Panc1 (cell line): ENCODE measurements around the gene LRBA.

Source experiments
- POLR2AphosphoS5 ChIP-seq: IDR thresholded peaks from 2 replicates; pipeline ENCODE4 v1.6.1; 2012; ENCODE audit warnings: mild to moderate bottlenecking, low read depth, low read length, moderate library complexity
- SIN3A ChIP-seq: IDR thresholded peaks from 2 replicates; pipeline ENCODE4 v1.6.1; 2012; ENCODE audit warnings: low read depth, mild to moderate bottlenecking, low read length, moderate library complexity, borderline replicate concordance; ENCODE audit not compliant: insufficient read depth
- TCF7L2 ChIP-seq: IDR thresholded peaks from 2 replicates; pipeline ENCODE4 v1.6.1; 2011; ENCODE audit warnings: mild to moderate bottlenecking, low read depth, low read length, inconsistent platforms
- TF ChIP-seq, protein P1 (sequence below): fragments of 450-650 bp; IDR thresholded peaks from 2 replicates; pipeline ENCODE4 v1.5.1; 2017; ENCODE audit warnings: mild to moderate bottlenecking
- TF ChIP-seq, protein P2 (sequence below), 2 experiments: IDR thresholded peaks; 2 replicates each; pipeline ENCODE4 v1.6.1; 2011 to 2012; ENCODE audit warnings: low read depth in 2 of 2, control low read depth in 1 of 2, low read length in 1 of 2, mild to moderate bottlenecking in 1 of 2, moderate library complexity in 1 of 2; ENCODE audit not compliant: insufficient read depth in 1 of 2

GRCh38 chr4:150600812-150601445, 414.2 kb downstream of the LRBA start:
- TF ChIP-seq, protein P1, sequence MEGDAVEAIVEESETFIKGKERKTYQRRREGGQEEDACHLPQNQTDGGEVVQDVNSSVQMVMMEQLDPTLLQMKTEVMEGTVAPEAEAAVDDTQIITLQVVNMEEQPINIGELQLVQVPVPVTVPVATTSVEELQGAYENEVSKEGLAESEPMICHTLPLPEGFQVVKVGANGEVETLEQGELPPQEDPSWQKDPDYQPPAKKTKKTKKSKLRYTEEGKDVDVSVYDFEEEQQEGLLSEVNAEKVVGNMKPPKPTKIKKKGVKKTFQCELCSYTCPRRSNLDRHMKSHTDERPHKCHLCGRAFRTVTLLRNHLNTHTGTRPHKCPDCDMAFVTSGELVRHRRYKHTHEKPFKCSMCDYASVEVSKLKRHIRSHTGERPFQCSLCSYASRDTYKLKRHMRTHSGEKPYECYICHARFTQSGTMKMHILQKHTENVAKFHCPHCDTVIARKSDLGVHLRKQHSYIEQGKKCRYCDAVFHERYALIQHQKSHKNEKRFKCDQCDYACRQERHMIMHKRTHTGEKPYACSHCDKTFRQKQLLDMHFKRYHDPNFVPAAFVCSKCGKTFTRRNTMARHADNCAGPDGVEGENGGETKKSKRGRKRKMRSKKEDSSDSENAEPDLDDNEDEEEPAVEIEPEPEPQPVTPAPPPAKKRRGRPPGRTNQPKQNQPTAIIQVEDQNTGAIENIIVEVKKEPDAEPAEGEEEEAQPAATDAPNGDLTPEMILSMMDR = no peak
- TF ChIP-seq, protein P2, sequence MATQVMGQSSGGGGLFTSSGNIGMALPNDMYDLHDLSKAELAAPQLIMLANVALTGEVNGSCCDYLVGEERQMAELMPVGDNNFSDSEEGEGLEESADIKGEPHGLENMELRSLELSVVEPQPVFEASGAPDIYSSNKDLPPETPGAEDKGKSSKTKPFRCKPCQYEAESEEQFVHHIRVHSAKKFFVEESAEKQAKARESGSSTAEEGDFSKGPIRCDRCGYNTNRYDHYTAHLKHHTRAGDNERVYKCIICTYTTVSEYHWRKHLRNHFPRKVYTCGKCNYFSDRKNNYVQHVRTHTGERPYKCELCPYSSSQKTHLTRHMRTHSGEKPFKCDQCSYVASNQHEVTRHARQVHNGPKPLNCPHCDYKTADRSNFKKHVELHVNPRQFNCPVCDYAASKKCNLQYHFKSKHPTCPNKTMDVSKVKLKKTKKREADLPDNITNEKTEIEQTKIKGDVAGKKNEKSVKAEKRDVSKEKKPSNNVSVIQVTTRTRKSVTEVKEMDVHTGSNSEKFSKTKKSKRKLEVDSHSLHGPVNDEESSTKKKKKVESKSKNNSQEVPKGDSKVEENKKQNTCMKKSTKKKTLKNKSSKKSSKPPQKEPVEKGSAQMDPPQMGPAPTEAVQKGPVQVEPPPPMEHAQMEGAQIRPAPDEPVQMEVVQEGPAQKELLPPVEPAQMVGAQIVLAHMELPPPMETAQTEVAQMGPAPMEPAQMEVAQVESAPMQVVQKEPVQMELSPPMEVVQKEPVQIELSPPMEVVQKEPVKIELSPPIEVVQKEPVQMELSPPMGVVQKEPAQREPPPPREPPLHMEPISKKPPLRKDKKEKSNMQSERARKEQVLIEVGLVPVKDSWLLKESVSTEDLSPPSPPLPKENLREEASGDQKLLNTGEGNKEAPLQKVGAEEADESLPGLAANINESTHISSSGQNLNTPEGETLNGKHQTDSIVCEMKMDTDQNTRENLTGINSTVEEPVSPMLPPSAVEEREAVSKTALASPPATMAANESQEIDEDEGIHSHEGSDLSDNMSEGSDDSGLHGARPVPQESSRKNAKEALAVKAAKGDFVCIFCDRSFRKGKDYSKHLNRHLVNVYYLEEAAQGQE (IDR thresholded peaks at IDR 0.05; ENCODE audit: insufficient read depth in 1 of 2, low read depth in 2 of 2, low read length in 1 of 2) = no peak
- TF ChIP-seq POLR2AphosphoS5 (no peak), SIN3A (no peak), TCF7L2 (no peak)
